Measurements from ENCODE around the gene H2BW2.

DNA sequence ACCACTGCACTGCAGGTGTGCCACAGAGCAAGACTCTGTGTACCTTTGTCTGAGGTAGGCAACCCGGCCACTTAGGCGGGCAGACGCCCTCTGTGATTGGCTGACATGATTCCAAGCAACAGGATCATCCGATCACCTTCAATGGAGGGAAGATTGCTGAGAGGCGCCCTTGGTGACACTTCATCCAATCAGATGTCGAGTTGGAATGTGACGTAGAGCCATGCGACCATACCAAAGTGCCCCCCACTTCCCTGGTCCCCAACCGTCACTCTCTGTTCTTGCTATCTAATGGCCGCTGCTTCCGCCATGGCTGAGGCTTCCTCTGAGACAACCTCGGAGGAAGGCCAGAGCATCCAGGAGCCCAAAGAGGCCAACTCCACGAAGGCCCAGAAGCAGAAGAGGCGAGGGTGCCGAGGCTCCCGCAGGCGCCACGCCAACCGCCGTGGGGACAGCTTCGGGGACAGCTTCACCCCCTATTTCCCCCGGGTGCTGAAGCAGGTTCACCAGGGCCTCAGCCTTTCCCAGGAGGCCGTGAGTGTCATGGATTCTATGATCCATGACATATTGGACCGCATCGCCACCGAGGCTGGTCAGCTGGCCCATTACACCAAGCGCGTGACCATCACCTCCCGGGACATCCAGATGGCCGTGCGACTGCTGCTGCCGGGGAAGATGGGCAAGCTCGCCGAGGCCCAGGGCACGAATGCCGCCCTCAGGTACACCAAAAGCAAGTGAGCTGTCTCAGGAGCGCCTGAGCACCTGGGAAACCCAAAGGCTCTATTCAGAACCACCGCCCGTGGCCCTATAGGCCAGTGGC is at the start of gene H2BW2:
- TF ChIP-seq, protein P1, sequence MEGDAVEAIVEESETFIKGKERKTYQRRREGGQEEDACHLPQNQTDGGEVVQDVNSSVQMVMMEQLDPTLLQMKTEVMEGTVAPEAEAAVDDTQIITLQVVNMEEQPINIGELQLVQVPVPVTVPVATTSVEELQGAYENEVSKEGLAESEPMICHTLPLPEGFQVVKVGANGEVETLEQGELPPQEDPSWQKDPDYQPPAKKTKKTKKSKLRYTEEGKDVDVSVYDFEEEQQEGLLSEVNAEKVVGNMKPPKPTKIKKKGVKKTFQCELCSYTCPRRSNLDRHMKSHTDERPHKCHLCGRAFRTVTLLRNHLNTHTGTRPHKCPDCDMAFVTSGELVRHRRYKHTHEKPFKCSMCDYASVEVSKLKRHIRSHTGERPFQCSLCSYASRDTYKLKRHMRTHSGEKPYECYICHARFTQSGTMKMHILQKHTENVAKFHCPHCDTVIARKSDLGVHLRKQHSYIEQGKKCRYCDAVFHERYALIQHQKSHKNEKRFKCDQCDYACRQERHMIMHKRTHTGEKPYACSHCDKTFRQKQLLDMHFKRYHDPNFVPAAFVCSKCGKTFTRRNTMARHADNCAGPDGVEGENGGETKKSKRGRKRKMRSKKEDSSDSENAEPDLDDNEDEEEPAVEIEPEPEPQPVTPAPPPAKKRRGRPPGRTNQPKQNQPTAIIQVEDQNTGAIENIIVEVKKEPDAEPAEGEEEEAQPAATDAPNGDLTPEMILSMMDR (conservative IDR thresholded peaks at IDR 0.05): no peak
- no peak for TF ChIP-seq EZH2 (IDR thresholded peaks at IDR 0.05; ENCODE audit: low read depth)
